Endodermal cell (in vitro differentiated cells): ENCODE results near the gene ADARB1. TPM values are rescaled to one million over a fixed set of nuclear protein-coding genes. Genes with fewer than 3 reads are reported as not detected.
A peak's percentile ranks its signal among the peaks of the same experiment; 100 is the strongest.

Experiments used
- DNase-seq: peaks from one replicate; pipeline ENCODE4 v3.0.0-alpha.2; 2017
- H3K27ac ChIP-seq: 2 replicates; pipeline ENCODE4 v1.5.1; 2013; ENCODE audit warnings: mild to moderate bottlenecking, low read depth, low read length, moderate library complexity
- H3K27me3 ChIP-seq: 2 replicates; pipeline ENCODE4 v1.6.1; 2013; ENCODE audit warnings: mild to moderate bottlenecking, low read length, moderate library complexity; ENCODE audit not compliant: insufficient read depth, control insufficient read depth, poor library complexity, severe bottlenecking
- H3K36me3 ChIP-seq: 2 replicates; pipeline ENCODE4 v1.7.0; 2013; ENCODE audit warnings: mild to moderate bottlenecking, low read length, moderate library complexity; ENCODE audit not compliant: control insufficient read depth, insufficient read depth
- H3K4me1 ChIP-seq: one replicate; pipeline ENCODE4 v1.7.0; 2013; ENCODE audit warnings: low read length; ENCODE audit not compliant: control insufficient read depth, insufficient read depth
- H3K4me3 ChIP-seq: 2 replicates; pipeline ENCODE4 v1.5.1; 2013; ENCODE audit warnings: mild to moderate bottlenecking, low read length, moderate library complexity
- H3K9ac ChIP-seq: 2 replicates; pipeline ENCODE4 v1.6.1; 2013; ENCODE audit warnings: mild to moderate bottlenecking, low read length, moderate library complexity; ENCODE audit not compliant: poor library complexity, severe bottlenecking; ENCODE audit errors: extremely low read depth
- H3K9me3 ChIP-seq: 2 replicates; pipeline ENCODE4 v1.6.1; 2013; ENCODE audit warnings: mild to moderate bottlenecking, low read length, moderate library complexity; ENCODE audit not compliant: control insufficient read depth
- H3K27ac Mint-ChIP-seq: 2 replicates; pipeline ENCODE4 v1.8.0; 2020; ENCODE audit warnings: mixed read lengths
- H3K27me3 Mint-ChIP-seq: 2 replicates; pipeline ENCODE4 v1.8.0; 2021; ENCODE audit warnings: mild to moderate bottlenecking, mixed read lengths; ENCODE audit not compliant: insufficient read depth
- H3K36me3 Mint-ChIP-seq: 2 replicates; pipeline ENCODE4 v1.8.0; 2020; ENCODE audit warnings: low read depth, mixed read lengths
- H3K4me1 Mint-ChIP-seq: 2 replicates; pipeline ENCODE4 v1.8.0; 2020; ENCODE audit warnings: mixed read lengths
- H3K4me3 Mint-ChIP-seq: 2 replicates; pipeline ENCODE4 v1.8.0; 2020; ENCODE audit warnings: mild to moderate bottlenecking, moderate library complexity, mixed read lengths
- H3K9me3 Mint-ChIP-seq: 2 replicates; pipeline ENCODE4 v1.8.0; 2020; ENCODE audit warnings: mild to moderate bottlenecking, mixed read lengths
- CTCF ChIP-seq: fragments of 200-600 bp; sonication (generic); conservative IDR thresholded peaks from 2 replicates; pipeline ENCODE4 v1.5.0; 2021; ENCODE audit warnings: antibody characterized with exemption, mild to moderate bottlenecking
- WGBS, 2 experiments: methylation state at CpG; one replicate each; pipeline versions ENCODE4 v1.1.5 to v1.1.7; 2013; ENCODE audit warnings: missing lambda C conversion rate in 2 of 2, mixed read lengths in 1 of 2; ENCODE audit not compliant: insufficient coverage in 1 of 2, insufficient read length in 1 of 2; 5-methylcytosine and 5-hydroxymethylcytosine counted together
- total RNA-seq, 2 donors: library from RNA; stranded (reverse); fragmentation: NEBNext Ultra II Directional in 1 of 2; extraction: Animal tissue kit (Norgen Biotek cat#: 25700) in 1 of 2; gene quantifications; 2 replicates in 1 of 2; 3 replicates in 1 of 2; pipeline ENCODE4 v1.2.1, GENCODE V29; 2021

The ADARB1 gene
- total RNA-seq, 2 donors from 2014 or later = 11.5 to 20.1 TPM

GRCh38 chr21:45074818-45075595 lies 627 bp downstream of the ADARB1 start:
- Histone ChIP-seq H3K4me1 (peaks cover 4% of the 10 kb centered on the region), H3K36me3 (no peaks in the 10 kb centered on the region), H3K4me3 (peak overlapping the region; percentile 78), H3K9me3 (no peaks in the 10 kb centered on the region), H3K27ac (no peak overlapping the region), H3K9ac (peak overlapping the region; percentile 34), H3K27me3 (peaks cover 15% of the 10 kb centered on the region)
- H3K9me3 Mint-ChIP-seq = no peaks in the 10 kb centered on the region
- DNase-seq = peak; percentile 83
- 1 to 3% methylated on average over 13 to 98 of the region's 98 CpGs for WGBS, 2 experiments
- H3K27me3 Mint-ChIP-seq = peaks cover 13% of the 10 kb centered on the region
- H3K4me3 Mint-ChIP-seq = peak overlapping the region; percentile 66
- peaks cover 14% of the 10 kb centered on the region for H3K4me1 Mint-ChIP-seq
- H3K27ac Mint-ChIP-seq = no peak overlapping the region
- no peaks in the 10 kb centered on the region for H3K36me3 Mint-ChIP-seq
- no peak for TF ChIP-seq CTCF

GRCh38 chr21:45075596-45076244 lies 1.3 kb downstream of the ADARB1 start:
- Mint-ChIP-seq H3K27me3 (peaks cover 13% of the 10 kb centered on the region), H3K36me3 (no peaks in the 10 kb centered on the region), H3K27ac (no peak overlapping the region), H3K9me3 (no peaks in the 10 kb centered on the region), H3K4me1 (peaks cover 14% of the 10 kb centered on the region), H3K4me3 (peak overlapping the region; percentile 66)
- DNase-seq = no peak
- Histone ChIP-seq H3K36me3 (no peaks in the 10 kb centered on the region), H3K27ac (no peak overlapping the region), H3K9me3 (no peaks in the 10 kb centered on the region), H3K27me3 (peaks cover 15% of the 10 kb centered on the region), H3K4me3 (peak overlapping the region; percentile 78), H3K9ac (peak overlapping the region; percentile 34), H3K4me1 (peaks cover 4% of the 10 kb centered on the region)
- no peak for TF ChIP-seq CTCF
- WGBS, 2 experiments = 23 to 46% methylated on average over 11 to 17 of the region's 18 CpGs

GRCh38 chr21:45076245-45076711 lies 1.9 kb downstream of the ADARB1 start:
- peaks cover 14% of the 10 kb centered on the region for H3K4me1 Mint-ChIP-seq
- H3K36me3 ChIP-seq = no peaks in the 10 kb centered on the region
- DNase-seq = peak; percentile 41
- no peak overlapping the region for H3K27ac Mint-ChIP-seq
- no peaks in the 10 kb centered on the region for H3K9me3 Mint-ChIP-seq
- 70 to 75% methylated on average over 5 to 7 of the region's 8 CpGs for WGBS, 2 experiments
- H3K4me1 ChIP-seq = peaks cover 4% of the 10 kb centered on the region
- H3K27ac ChIP-seq = no peak overlapping the region
- TF ChIP-seq CTCF = no peak
- H3K36me3 Mint-ChIP-seq = no peaks in the 10 kb centered on the region
- no peak overlapping the region for H3K9ac ChIP-seq
- H3K27me3 ChIP-seq = peaks cover 15% of the 10 kb centered on the region
- H3K4me3 Mint-ChIP-seq = peak overlapping the region; percentile 66
- no peak overlapping the region for H3K4me3 ChIP-seq
- peaks cover 13% of the 10 kb centered on the region for H3K27me3 Mint-ChIP-seq
- H3K9me3 ChIP-seq = no peaks in the 10 kb centered on the region
